ENCODE measurements around the gene CEP170. TPM values are rescaled to one million over a fixed set of nuclear protein-coding genes. Genes with fewer than 3 reads are reported as not detected.
A peak's percentile ranks its signal among the peaks of the same experiment; 100 is the strongest.

CEP170 gene
- total RNA-seq (2021): 62.4 and 67.8 TPM in 2 replicates
- percentile 86 among the genes with signal in this experiment for Bru-seq, nascent RNA
- percentile 83 among the genes with signal in this experiment for BruChase-seq, experiment 1, labeled RNA remaining after a 2-hour chase
- percentile 70 among the genes with signal in this experiment for BruChase-seq, experiment 2, labeled RNA remaining after a 6-hour chase
- long read RNA-seq, full-length matches to known transcripts: 8 of 16 reads
- long read RNA-seq, partial matches to known transcripts: 4 of 16 reads
- long read RNA-seq, other reads (novel, unspliced or antisense): 4 of 16 reads

GRCh38 chr1:243254927-243255790 lies at the start of gene CEP170:
TSS of gene CEP170 (minus strand) at chr1:243255281. CDS start at chr1:243225280, 30,001 bp downstream.
- peak within 1 kb of the TSS; percentile 84 for H3K27ac ChIP-seq (ENCODE audit: low read depth, low read length, poor library complexity, severe bottlenecking)
- H3K9me3 ChIP-seq (ENCODE audit: low read depth, low read length, poor library complexity, severe bottlenecking): no peaks in the 10 kb centered on the region
- intact Hi-C loops (cut with micrococcal nuclease; ENCODE audit: unreplicated experiment): no loop called here
- peak; percentile 96 for DNase-seq (ENCODE audit: low spot score)
- H3K4me1 ChIP-seq (ENCODE audit: insufficient read depth, low read length, poor library complexity, severe bottlenecking): peaks cover 7% of the 10 kb centered on the region
- CTCF ChIA-PET: no interaction called here
- BruUV-seq (replicated peaks): no TSS peak
- H3K4me3 ChIP-seq (ENCODE audit: low read depth, low read length, poor library complexity, severe bottlenecking): peak within 1 kb of the TSS; percentile 81
- H3K36me3 ChIP-seq (ENCODE audit: insufficient read depth, low read length, poor library complexity, severe bottlenecking): no peaks in the 10 kb centered on the region
- TF ChIP-seq CTCF (conservative IDR thresholded peaks at IDR 0.05; ENCODE audit: low read depth, low read length): no peak
- TF ChIP-seq EZH2 (IDR thresholded peaks at IDR 0.05; ENCODE audit: borderline replicate concordance, low read depth, low read length, poor library complexity, severe bottlenecking): no peak
- H3K27me3 ChIP-seq (replicated peaks; ENCODE audit: insufficient read depth, low read depth, low read length, poor library complexity): no peaks in the 10 kb centered on the region
- POLR2A ChIA-PET (ENCODE audit: low non-redundant PET): interaction anchor here (0.6 kb wide), 1 partner anchor 974 kb away, joined by 3 read pairs; no protein-coding TSS in a partner anchor

GRCh38 chr1:243301059-243301458 lies 46.0 kb upstream of the CEP170 start:
- POLR2A ChIA-PET (ENCODE audit: low non-redundant PET): no interaction called here

GRCh38 chr1:243299069-243299468 lies 44.0 kb upstream of the CEP170 start:
- H3K4me1 ChIP-seq (ENCODE audit: insufficient read depth, low read length, poor library complexity, severe bottlenecking): no peaks in the 10 kb centered on the region
- CTCF ChIA-PET: no interaction called here
- intact Hi-C loops (cut with micrococcal nuclease; ENCODE audit: unreplicated experiment): no loop called here
- H3K27me3 ChIP-seq (replicated peaks; ENCODE audit: insufficient read depth, low read depth, low read length, poor library complexity): no peaks in the 10 kb centered on the region
- TF ChIP-seq EZH2 (IDR thresholded peaks at IDR 0.05; ENCODE audit: borderline replicate concordance, low read depth, low read length, poor library complexity, severe bottlenecking) (no peak), CTCF (conservative IDR thresholded peaks at IDR 0.05; ENCODE audit: low read depth, low read length) (no peak)
- BruUV-seq (replicated peaks): no TSS peak
- POLR2A ChIA-PET (ENCODE audit: low non-redundant PET): no interaction called here
- no peaks in the 10 kb centered on the region for H3K9me3 ChIP-seq (ENCODE audit: low read depth, low read length, poor library complexity, severe bottlenecking)
- no peaks in the 10 kb centered on the region for H3K36me3 ChIP-seq (ENCODE audit: insufficient read depth, low read length, poor library complexity, severe bottlenecking)
- DNase-seq (ENCODE audit: low spot score): no peak
- H3K27ac ChIP-seq (ENCODE audit: low read depth, low read length, poor library complexity, severe bottlenecking): no peak overlapping the region
- no peak overlapping the region for H3K4me3 ChIP-seq (ENCODE audit: low read depth, low read length, poor library complexity, severe bottlenecking)

More at GRCh38 chr1:243301059-243301458, 46.0 kb upstream of the CEP170 start:
- Histone ChIP-seq H3K4me3 (ENCODE audit: low read depth, low read length, poor library complexity, severe bottlenecking) (no peak overlapping the region), H3K4me1 (ENCODE audit: insufficient read depth, low read length, poor library complexity, severe bottlenecking) (no peaks in the 10 kb centered on the region), H3K27ac (ENCODE audit: low read depth, low read length, poor library complexity, severe bottlenecking) (no peak overlapping the region), H3K36me3 (ENCODE audit: insufficient read depth, low read length, poor library complexity, severe bottlenecking) (no peaks in the 10 kb centered on the region), H3K9me3 (ENCODE audit: low read depth, low read length, poor library complexity, severe bottlenecking) (no peaks in the 10 kb centered on the region), H3K27me3 (replicated peaks; ENCODE audit: insufficient read depth, low read depth, low read length, poor library complexity) (no peaks in the 10 kb centered on the region)
- DNase-seq (ENCODE audit: low spot score): no peak
- intact Hi-C loops (cut with micrococcal nuclease; ENCODE audit: unreplicated experiment): no loop called here
- TF ChIP-seq CTCF (conservative IDR thresholded peaks at IDR 0.05; ENCODE audit: low read depth, low read length): no peak
- no peak for TF ChIP-seq EZH2 (IDR thresholded peaks at IDR 0.05; ENCODE audit: borderline replicate concordance, low read depth, low read length, poor library complexity, severe bottlenecking)
- CTCF ChIA-PET: no interaction called here
- BruUV-seq (replicated peaks): no TSS peak
